Peyer's patch (tissue), 4 donors: ENCODE data around the gene ZFPM1. TPM values are rescaled to one million over a fixed set of nuclear protein-coding genes. Genes with fewer than 3 reads are reported as not detected.

ENCODE experiments used
- DNase-seq, 3 donors: peaks; one replicate each; pipeline ENCODE4 v3.0.0-alpha.2; 2017 to 2019
- H3K27ac ChIP-seq, 4 donors: fragments of 200-600 bp; sonication (generic); one replicate each; pipeline ENCODE4 v1.5.1; 2016 to 2019
- H3K27me3 ChIP-seq, 2 donors: fragments of 200-600 bp; sonication (generic); one replicate each; pipeline ENCODE4 v1.5.1; 2019
- H3K36me3 ChIP-seq, 3 donors: fragments of 200-600 bp; sonication (generic); one replicate each; pipeline ENCODE4 v1.5.1; 2016 to 2019
- H3K4me1 ChIP-seq, 4 donors: fragments of 200-600 bp; sonication (generic); one replicate each; pipeline ENCODE4 v1.5.1; 2016 to 2019
- H3K4me3 ChIP-seq, 4 donors: fragments of 200-600 bp; sonication (generic); 1 replicate in 3 of 4; 2 replicates in 1 of 4; pipeline ENCODE4 v1.5.1; 2016 to 2019; ENCODE audit warnings: mild to moderate bottlenecking in 1 of 4
- H3K9me3 ChIP-seq, 4 donors: fragments of 200-600 bp; sonication (generic); one replicate each; pipeline ENCODE4 v1.5.1; 2016 to 2019; ENCODE audit warnings: mild to moderate bottlenecking in 1 of 4
- POLR2A ChIP-seq, 2 donors: fragments of 450-650 bp; IDR thresholded peaks; one replicate each; pipeline ENCODE4 v1.5.1; 2017; ENCODE audit warnings: antibody characterized with exemption in 2 of 2, mild to moderate bottlenecking in 2 of 2, moderate library complexity in 2 of 2
- total RNA-seq, 4 donors: library from RNA; depleted of rRNA; stranded (reverse); fragments of >200 nt; gene quantifications; one replicate each; pipeline ENCODE4 v1.1.0, GENCODE V29; 2016
- TF ChIP-seq, protein P1 (sequence below), 6 experiments: fragments of 450-650 bp in 4 of 6; fragments of 200-600 bp in 2 of 6; sonication (generic) in 1 of 6; IDR thresholded peaks; one replicate each; pipeline ENCODE4 v1.5.1; 2017 to 2019; ENCODE audit warnings: antibody characterized with exemption in 6 of 6, mild to moderate bottlenecking in 3 of 6, moderate library complexity in 1 of 6

ZFPM1 gene
- total RNA-seq, 4 donors from 2014 or later: 3.0 to 7.9 (median 4.9) TPM

GRCh38 chr16:88569985-88570690, 117.1 kb downstream of the ZFPM1 start, which contains the start of gene ZC3H18:
TSS of gene ZC3H18 (plus strand) at chr16:88570403. CDS start at chr16:88577124, 6,721 bp downstream.
- Histone ChIP-seq H3K4me3 (peak within 1 kb of the TSS; percentile 78 to 99 (median 85)), H3K4me1 (peaks cover 0 to 23% (median 5%) of the 10 kb centered on the region in 4 donors), H3K27me3 (no peaks in the 10 kb centered on the region), H3K36me3 (peaks cover 0 to 10% (median 0%) of the 10 kb centered on the region in 3 donors), H3K9me3 (no peaks in the 10 kb centered on the region), H3K27ac (peak within 1 kb of the TSS; percentile 82 to 95 (median 84))
- peak; percentile 56 to 62 for TF ChIP-seq POLR2A (IDR thresholded peaks at IDR 0.05)
- TF ChIP-seq, protein P1, sequence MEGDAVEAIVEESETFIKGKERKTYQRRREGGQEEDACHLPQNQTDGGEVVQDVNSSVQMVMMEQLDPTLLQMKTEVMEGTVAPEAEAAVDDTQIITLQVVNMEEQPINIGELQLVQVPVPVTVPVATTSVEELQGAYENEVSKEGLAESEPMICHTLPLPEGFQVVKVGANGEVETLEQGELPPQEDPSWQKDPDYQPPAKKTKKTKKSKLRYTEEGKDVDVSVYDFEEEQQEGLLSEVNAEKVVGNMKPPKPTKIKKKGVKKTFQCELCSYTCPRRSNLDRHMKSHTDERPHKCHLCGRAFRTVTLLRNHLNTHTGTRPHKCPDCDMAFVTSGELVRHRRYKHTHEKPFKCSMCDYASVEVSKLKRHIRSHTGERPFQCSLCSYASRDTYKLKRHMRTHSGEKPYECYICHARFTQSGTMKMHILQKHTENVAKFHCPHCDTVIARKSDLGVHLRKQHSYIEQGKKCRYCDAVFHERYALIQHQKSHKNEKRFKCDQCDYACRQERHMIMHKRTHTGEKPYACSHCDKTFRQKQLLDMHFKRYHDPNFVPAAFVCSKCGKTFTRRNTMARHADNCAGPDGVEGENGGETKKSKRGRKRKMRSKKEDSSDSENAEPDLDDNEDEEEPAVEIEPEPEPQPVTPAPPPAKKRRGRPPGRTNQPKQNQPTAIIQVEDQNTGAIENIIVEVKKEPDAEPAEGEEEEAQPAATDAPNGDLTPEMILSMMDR (IDR thresholded peaks at IDR 0.05): no peak
- peak; percentile 94 to 99 (median 98) for DNase-seq

DNA sequence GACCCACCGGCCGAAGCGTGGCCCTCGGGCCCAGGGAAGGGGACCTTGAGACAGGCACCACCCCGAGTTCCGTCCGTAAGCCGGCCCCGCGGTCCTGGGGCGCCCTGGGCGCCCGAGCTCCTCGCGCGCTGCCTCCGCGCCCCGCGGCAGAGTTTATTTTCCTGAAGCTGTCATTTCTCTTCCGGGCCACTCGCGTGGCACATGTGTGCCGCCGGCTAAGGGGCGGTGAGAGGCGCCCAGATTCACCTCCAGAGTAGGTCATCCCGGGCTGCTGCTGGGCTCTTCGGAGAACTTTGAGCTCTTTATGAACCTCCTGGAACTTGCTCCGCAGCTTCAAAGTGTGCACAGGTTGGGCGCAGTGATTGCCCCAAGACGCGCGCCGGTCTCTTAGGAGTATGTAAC, 117.6 kb downstream of the ZFPM1 start:
- H3K36me3 ChIP-seq: peaks cover 0 to 16% (median 0%) of the 10 kb centered on the region in 3 donors
- H3K9me3 ChIP-seq: no peaks in the 10 kb centered on the region
- peak overlapping the region; percentile 82 to 95 (median 84) for H3K27ac ChIP-seq
- peaks cover 0 to 23% (median 5%) of the 10 kb centered on the region in 4 donors for H3K4me1 ChIP-seq
- DNase-seq: peak in 2 of 3 donors; percentile 55 to 73
- TF ChIP-seq POLR2A (IDR thresholded peaks at IDR 0.05): no peak
- TF ChIP-seq, protein P1 (IDR thresholded peaks at IDR 0.05): no peak
- H3K4me3 ChIP-seq: peak overlapping the region; percentile 78 to 99 (median 85)
- H3K27me3 ChIP-seq: no peaks in the 10 kb centered on the region

DNA sequence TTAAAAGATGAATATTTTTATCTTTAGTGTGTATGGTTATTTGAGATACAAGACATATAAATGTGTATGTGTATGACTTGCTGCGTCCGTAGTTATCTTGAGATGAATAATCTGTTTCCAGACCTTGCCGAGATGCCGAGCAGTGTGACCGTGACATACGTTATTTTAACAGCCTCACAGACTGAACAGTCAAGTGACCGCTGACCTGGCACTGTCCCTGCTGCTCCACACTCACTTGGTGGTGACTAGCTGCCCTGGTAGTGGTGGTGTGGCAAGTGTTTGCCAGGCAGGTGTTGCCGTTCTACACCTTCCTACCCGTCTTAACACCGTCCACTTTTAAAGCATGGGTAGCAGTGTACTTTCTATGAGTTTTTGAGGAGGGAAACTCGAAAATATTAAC, 122.2 kb downstream of the ZFPM1 start:
- Histone ChIP-seq H3K36me3 (peaks cover 0 to 54% (median 0%) of the 10 kb centered on the region in 3 donors), H3K27ac (no peak overlapping the region), H3K4me1 (peaks cover 0 to 16% (median 5%) of the 10 kb centered on the region in 4 donors), H3K27me3 (no peaks in the 10 kb centered on the region), H3K9me3 (no peaks in the 10 kb centered on the region), H3K4me3 (no peak overlapping the region)
- TF ChIP-seq, protein P1 (IDR thresholded peaks at IDR 0.05): no peak
- TF ChIP-seq POLR2A (IDR thresholded peaks at IDR 0.05): no peak
- DNase-seq: no peak

GRCh38 chr16:88576307-88576706, 123.2 kb downstream of the ZFPM1 start:
- H3K9me3 ChIP-seq: no peaks in the 10 kb centered on the region
- no peak for DNase-seq
- TF ChIP-seq, protein P1 (IDR thresholded peaks at IDR 0.05): no peak
- TF ChIP-seq POLR2A (IDR thresholded peaks at IDR 0.05): no peak
- H3K4me1 ChIP-seq: peaks cover 0 to 11% (median 1%) of the 10 kb centered on the region in 4 donors
- H3K36me3 ChIP-seq: peaks cover 0 to 60% (median 0%) of the 10 kb centered on the region in 3 donors
- no peak overlapping the region for H3K4me3 ChIP-seq
- no peaks in the 10 kb centered on the region for H3K27me3 ChIP-seq
- no peak overlapping the region for H3K27ac ChIP-seq

DNA sequence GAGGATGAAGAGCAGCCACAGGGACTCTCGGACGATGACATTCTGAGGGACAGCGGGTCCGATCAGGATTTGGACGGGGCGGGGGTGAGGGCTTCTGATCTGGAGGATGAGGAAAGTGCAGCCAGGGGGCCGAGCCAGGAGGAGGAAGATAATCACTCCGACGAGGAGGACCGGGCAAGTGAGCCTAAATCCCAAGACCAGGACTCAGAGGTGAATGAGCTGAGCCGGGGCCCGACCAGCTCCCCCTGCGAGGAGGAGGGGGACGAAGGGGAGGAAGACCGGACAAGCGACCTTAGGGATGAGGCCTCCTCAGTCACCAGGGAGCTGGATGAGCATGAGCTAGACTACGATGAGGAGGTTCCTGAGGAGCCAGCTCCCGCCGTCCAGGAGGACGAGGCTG, 124.1 kb downstream of the ZFPM1 start:
- no peak overlapping the region for H3K27ac ChIP-seq
- TF ChIP-seq, protein P1 (IDR thresholded peaks at IDR 0.05): no peak
- no peak for TF ChIP-seq POLR2A (IDR thresholded peaks at IDR 0.05)
- no peak for DNase-seq
- peaks cover 0 to 2% (median 0%) of the 10 kb centered on the region in 4 donors for H3K4me1 ChIP-seq
- peaks cover 0 to 60% (median 0%) of the 10 kb centered on the region in 3 donors for H3K36me3 ChIP-seq
- no peaks in the 10 kb centered on the region for H3K9me3 ChIP-seq
- no peaks in the 10 kb centered on the region for H3K27me3 ChIP-seq
- no peak overlapping the region for H3K4me3 ChIP-seq
